ENCODE data around the gene ALDH7A1.
"Not testable (repeated sequence)": the region's sequence is repeated elsewhere in the genome, so short reads cannot be mapped to it uniquely, and the experiment has no call there.

Gene ALDH7A1

GRCh38 chr5:126531543-126532120 lies 63.4 kb downstream of the ALDH7A1 start:
- DNase-seq: no peak

GRCh38 chr5:126527892-126528291 lies 67.1 kb downstream of the ALDH7A1 start:
- DNase-seq: no peak

GRCh38 chr5:126527158-126527557 lies 67.9 kb downstream of the ALDH7A1 start:
- DNase-seq: no peak

- no peak for DNase-seq
These were observed 68.5 kb downstream of the ALDH7A1 start for GRCh38 chr5:126526493-126526892.

- DNase-seq: no peak
These were observed 69.3 kb downstream of the ALDH7A1 start for GRCh38 chr5:126525630-126526245.

GRCh38 chr5:126523818-126524510 lies 71.1 kb downstream of the ALDH7A1 start:
- DNase-seq: no peak

GRCh38 chr5:126521130-126521529 lies 73.9 kb downstream of the ALDH7A1 start:
- DNase-seq: no peak

- DNase-seq: no peak
These were observed 74.4 kb downstream of the ALDH7A1 start for GRCh38 chr5:126520593-126520953.

GRCh38 chr5:126519637-126520592 lies 75.1 kb downstream of the ALDH7A1 start:
- no peak for DNase-seq

GRCh38 chr5:126519223-126519622 lies 75.8 kb downstream of the ALDH7A1 start:
- DNase-seq: not testable (repeated sequence)

GRCh38 chr5:126516852-126517251 lies 78.2 kb downstream of the ALDH7A1 start:
- DNase-seq: no peak

GRCh38 chr5:126516133-126516532 lies 78.9 kb downstream of the ALDH7A1 start:
- DNase-seq: no peak

- DNase-seq: no peak
These were observed 79.7 kb downstream of the ALDH7A1 start for GRCh38 chr5:126515337-126515736.

- DNase-seq: no peak
These were observed 80.4 kb downstream of the ALDH7A1 start for GRCh38 chr5:126514558-126515141.

- DNase-seq: no peak
These were observed 80.9 kb downstream of the ALDH7A1 start for GRCh38 chr5:126514131-126514557.

GRCh38 chr5:126513703-126514102 lies 81.3 kb downstream of the ALDH7A1 start:
- DNase-seq: no peak

- no peak for DNase-seq
These were observed 81.7 kb downstream of the ALDH7A1 start for GRCh38 chr5:126513302-126513701.

- no peak for DNase-seq
These were observed 82.6 kb downstream of the ALDH7A1 start for GRCh38 chr5:126512451-126512850.

- no peak for DNase-seq
These were observed 83.1 kb downstream of the ALDH7A1 start for GRCh38 chr5:126511961-126512360.

- DNase-seq: no peak
These were observed 85.7 kb downstream of the ALDH7A1 start for GRCh38 chr5:126509339-126509738.

GRCh38 chr5:126508962-126509279 lies 86.1 kb downstream of the ALDH7A1 start:
- no peak for DNase-seq

GRCh38 chr5:126508251-126508961 lies 86.6 kb downstream of the ALDH7A1 start:
- no peak for DNase-seq
